Endodermal cell (in vitro differentiated cells): ENCODE results near the gene PTPRN2. TPM values are rescaled to one million over a fixed set of nuclear protein-coding genes. Genes with fewer than 3 reads are reported as not detected.

Experiments
- DNase-seq: peaks from one replicate; pipeline ENCODE4 v3.0.0-alpha.2; 2017
- H3K27ac ChIP-seq: 2 replicates; pipeline ENCODE4 v1.5.1; 2013; ENCODE audit warnings: mild to moderate bottlenecking, low read depth, low read length, moderate library complexity
- H3K27me3 ChIP-seq: 2 replicates; pipeline ENCODE4 v1.6.1; 2013; ENCODE audit warnings: mild to moderate bottlenecking, low read length, moderate library complexity; ENCODE audit not compliant: insufficient read depth, control insufficient read depth, poor library complexity, severe bottlenecking
- H3K36me3 ChIP-seq: 2 replicates; pipeline ENCODE4 v1.7.0; 2013; ENCODE audit warnings: mild to moderate bottlenecking, low read length, moderate library complexity; ENCODE audit not compliant: control insufficient read depth, insufficient read depth
- H3K4me1 ChIP-seq: one replicate; pipeline ENCODE4 v1.7.0; 2013; ENCODE audit warnings: low read length; ENCODE audit not compliant: control insufficient read depth, insufficient read depth
- H3K4me3 ChIP-seq: 2 replicates; pipeline ENCODE4 v1.5.1; 2013; ENCODE audit warnings: mild to moderate bottlenecking, low read length, moderate library complexity
- H3K9ac ChIP-seq: 2 replicates; pipeline ENCODE4 v1.6.1; 2013; ENCODE audit warnings: mild to moderate bottlenecking, low read length, moderate library complexity; ENCODE audit not compliant: poor library complexity, severe bottlenecking; ENCODE audit errors: extremely low read depth
- H3K9me3 ChIP-seq: 2 replicates; pipeline ENCODE4 v1.6.1; 2013; ENCODE audit warnings: mild to moderate bottlenecking, low read length, moderate library complexity; ENCODE audit not compliant: control insufficient read depth
- H3K27ac Mint-ChIP-seq: 2 replicates; pipeline ENCODE4 v1.8.0; 2020; ENCODE audit warnings: mixed read lengths
- H3K27me3 Mint-ChIP-seq: 2 replicates; pipeline ENCODE4 v1.8.0; 2021; ENCODE audit warnings: mild to moderate bottlenecking, mixed read lengths; ENCODE audit not compliant: insufficient read depth
- H3K36me3 Mint-ChIP-seq: 2 replicates; pipeline ENCODE4 v1.8.0; 2020; ENCODE audit warnings: low read depth, mixed read lengths
- H3K4me1 Mint-ChIP-seq: 2 replicates; pipeline ENCODE4 v1.8.0; 2020; ENCODE audit warnings: mixed read lengths
- H3K4me3 Mint-ChIP-seq: 2 replicates; pipeline ENCODE4 v1.8.0; 2020; ENCODE audit warnings: mild to moderate bottlenecking, moderate library complexity, mixed read lengths
- H3K9me3 Mint-ChIP-seq: 2 replicates; pipeline ENCODE4 v1.8.0; 2020; ENCODE audit warnings: mild to moderate bottlenecking, mixed read lengths
- WGBS, 2 experiments: methylation state at CpG; one replicate each; pipeline versions ENCODE4 v1.1.5 to v1.1.7; 2013; ENCODE audit warnings: missing lambda C conversion rate in 2 of 2, mixed read lengths in 1 of 2; ENCODE audit not compliant: insufficient coverage in 1 of 2, insufficient read length in 1 of 2; 5-methylcytosine and 5-hydroxymethylcytosine counted together
- total RNA-seq, 2 donors: library from RNA; stranded (reverse); fragmentation: NEBNext Ultra II Directional in 1 of 2; extraction: Animal tissue kit (Norgen Biotek cat#: 25700) in 1 of 2; gene quantifications; 2 replicates in 1 of 2; 3 replicates in 1 of 2; pipeline ENCODE4 v1.2.1, GENCODE V29; 2021
- TF ChIP-seq, protein P1 (sequence below): fragments of 200-600 bp; sonication (generic); conservative IDR thresholded peaks from 2 replicates; pipeline ENCODE4 v1.5.0; 2021; ENCODE audit warnings: antibody characterized with exemption, mild to moderate bottlenecking

PTPRN2 gene
- total RNA-seq, 2 donors from 2014 or later = 0.69 to 1.2 TPM

GRCh38 chr7:158316466-158317031 is 271.1 kb downstream of the PTPRN2 start:
- TF ChIP-seq, protein P1, sequence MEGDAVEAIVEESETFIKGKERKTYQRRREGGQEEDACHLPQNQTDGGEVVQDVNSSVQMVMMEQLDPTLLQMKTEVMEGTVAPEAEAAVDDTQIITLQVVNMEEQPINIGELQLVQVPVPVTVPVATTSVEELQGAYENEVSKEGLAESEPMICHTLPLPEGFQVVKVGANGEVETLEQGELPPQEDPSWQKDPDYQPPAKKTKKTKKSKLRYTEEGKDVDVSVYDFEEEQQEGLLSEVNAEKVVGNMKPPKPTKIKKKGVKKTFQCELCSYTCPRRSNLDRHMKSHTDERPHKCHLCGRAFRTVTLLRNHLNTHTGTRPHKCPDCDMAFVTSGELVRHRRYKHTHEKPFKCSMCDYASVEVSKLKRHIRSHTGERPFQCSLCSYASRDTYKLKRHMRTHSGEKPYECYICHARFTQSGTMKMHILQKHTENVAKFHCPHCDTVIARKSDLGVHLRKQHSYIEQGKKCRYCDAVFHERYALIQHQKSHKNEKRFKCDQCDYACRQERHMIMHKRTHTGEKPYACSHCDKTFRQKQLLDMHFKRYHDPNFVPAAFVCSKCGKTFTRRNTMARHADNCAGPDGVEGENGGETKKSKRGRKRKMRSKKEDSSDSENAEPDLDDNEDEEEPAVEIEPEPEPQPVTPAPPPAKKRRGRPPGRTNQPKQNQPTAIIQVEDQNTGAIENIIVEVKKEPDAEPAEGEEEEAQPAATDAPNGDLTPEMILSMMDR = no peak
- Mint-ChIP-seq H3K4me1 (peaks cover 5% of the 10 kb centered on the region), H3K4me3 (no peak overlapping the region), H3K27me3 (peaks cover 16% of the 10 kb centered on the region), H3K36me3 (peaks cover 9% of the 10 kb centered on the region), H3K9me3 (peaks cover 39% of the 10 kb centered on the region), H3K27ac (no peak overlapping the region)
- H3K27ac ChIP-seq = no peak overlapping the region
- H3K9ac ChIP-seq = no peak overlapping the region
- no peaks in the 10 kb centered on the region for H3K4me1 ChIP-seq
- no peaks in the 10 kb centered on the region for H3K27me3 ChIP-seq
- DNase-seq = no peak
- H3K9me3 ChIP-seq = peaks cover 71% of the 10 kb centered on the region
- H3K36me3 ChIP-seq = no peaks in the 10 kb centered on the region
- no peak overlapping the region for H3K4me3 ChIP-seq
- WGBS, 2 experiments = 91 to 92% methylated on average over 14 to 35 of the region's 35 CpGs

DNA sequence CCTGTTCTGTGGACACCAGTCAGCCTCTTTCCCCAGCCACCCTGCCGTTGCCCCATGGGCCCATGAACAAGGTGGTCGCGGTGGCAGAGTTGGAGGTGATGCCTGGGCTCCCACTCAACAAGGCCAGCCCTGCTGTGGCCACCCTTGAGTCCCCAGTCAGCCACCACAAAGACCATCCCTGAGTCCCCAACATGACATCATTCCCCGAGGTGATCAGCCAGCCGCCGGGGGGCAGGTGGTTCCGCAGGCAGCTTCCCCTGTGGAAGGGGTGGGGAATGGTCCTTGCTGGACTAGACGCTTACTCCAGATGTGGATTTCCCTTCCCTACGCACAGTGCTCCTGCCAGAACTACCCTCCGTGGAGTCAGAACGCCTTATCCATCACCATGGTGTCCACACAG is 271.7 kb downstream of the PTPRN2 start:
- no peak overlapping the region for H3K27ac ChIP-seq
- no peak overlapping the region for H3K27ac Mint-ChIP-seq
- peaks cover 16% of the 10 kb centered on the region for H3K27me3 Mint-ChIP-seq
- no peak overlapping the region for H3K4me3 Mint-ChIP-seq
- TF ChIP-seq, protein P1 = no peak
- H3K4me3 ChIP-seq = no peak overlapping the region
- no peaks in the 10 kb centered on the region for H3K4me1 ChIP-seq
- peaks cover 5% of the 10 kb centered on the region for H3K4me1 Mint-ChIP-seq
- H3K27me3 ChIP-seq = no peaks in the 10 kb centered on the region
- 82 to 87% methylated on average over 5 to 9 of the region's 11 CpGs for WGBS, 2 experiments
- DNase-seq = no peak
- H3K36me3 ChIP-seq = no peaks in the 10 kb centered on the region
- H3K36me3 Mint-ChIP-seq = peaks cover 9% of the 10 kb centered on the region
- H3K9me3 ChIP-seq = peaks cover 71% of the 10 kb centered on the region
- no peak overlapping the region for H3K9ac ChIP-seq
- H3K9me3 Mint-ChIP-seq = peaks cover 41% of the 10 kb centered on the region

DNA sequence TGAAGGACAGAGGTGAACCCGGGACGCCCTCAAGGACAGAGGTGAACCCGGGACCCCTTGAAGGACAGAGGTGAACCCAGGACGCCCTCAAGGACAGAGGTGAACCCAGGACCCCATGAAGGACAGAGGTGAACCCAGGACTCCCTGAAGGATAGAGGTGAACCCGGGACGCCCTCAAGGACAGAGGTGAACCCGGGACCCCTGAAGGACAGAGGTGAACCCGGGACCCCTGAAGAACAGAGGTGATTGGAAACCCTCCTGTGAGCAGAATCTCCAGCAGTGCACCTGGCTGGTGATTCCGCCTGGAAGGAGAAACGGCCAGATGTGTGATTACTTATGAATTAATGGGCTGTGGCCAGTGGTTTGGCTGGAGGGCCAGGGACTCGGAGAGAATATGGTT is 272.3 kb downstream of the PTPRN2 start:
- H3K36me3 ChIP-seq = no peaks in the 10 kb centered on the region
- no peak overlapping the region for H3K27ac ChIP-seq
- H3K4me1 ChIP-seq = no peaks in the 10 kb centered on the region
- WGBS, 2 experiments = 81 to 87% methylated on average over 10 to 11 of the region's 11 CpGs
- peaks cover 16% of the 10 kb centered on the region for H3K27me3 Mint-ChIP-seq
- no peak for DNase-seq
- no peaks in the 10 kb centered on the region for H3K27me3 ChIP-seq
- peaks cover 41% of the 10 kb centered on the region for H3K9me3 Mint-ChIP-seq
- H3K36me3 Mint-ChIP-seq = peaks cover 9% of the 10 kb centered on the region
- no peak overlapping the region for H3K4me3 Mint-ChIP-seq
- H3K4me1 Mint-ChIP-seq = peaks cover 5% of the 10 kb centered on the region
- H3K9me3 ChIP-seq = peaks cover 66% of the 10 kb centered on the region
- no peak overlapping the region for H3K27ac Mint-ChIP-seq
- H3K9ac ChIP-seq = no peak overlapping the region
- H3K4me3 ChIP-seq = no peak overlapping the region
- TF ChIP-seq, protein P1 = no peak
